HepG2 (cell line): ENCODE measurements around the gene TOX2. TPM values are rescaled to one million over a fixed set of nuclear protein-coding genes. Genes with fewer than 3 reads are reported as not detected.

ENCODE experiments used
- ATAC-seq: fragments of 200-7000 bp; cut with Tn5 transposase; 3 replicates; pipeline ENCODE4 v1.9.1; 2020; ENCODE audit warnings: mild to moderate bottlenecking, moderate library complexity
- BruUV-seq: library from RNA; stranded (reverse); fragments of 400-500 nt; replicated peaks from 2 replicates; lab custom pipeline; 2021; lab: Mats Ljungman, UMichigan
- CTCF ChIA-PET: fragments of 300-600 bp; formaldehyde crosslinking; extraction: SDS; loops from one replicate; lab custom pipeline; 2021; ENCODE audit warnings: low total read pairs, inconsistent platforms, low intra/inter-chr PET ratio; lab: Yijun Ruan, JAX
- POLR2A ChIA-PET: fragments of 350-600 bp; sonication (Branson Sonifier 250); formaldehyde crosslinking; loops from one replicate; lab custom pipeline; 2020; ENCODE audit warnings: antibody characterized with exemption, inconsistent platforms; lab: Yijun Ruan, JAX
- DNase-seq: peaks from one replicate; pipeline ENCODE4 v3.0.0-alpha.2; 2015; ENCODE audit warnings: low spot score
- FAIRE-seq: peaks from 3 replicates; lab custom pipeline; 2011; peaks lifted over from hg19 to GRCh38; lab: Jason Lieb, UNC
- H2AFZ ChIP-seq: one replicate; pipeline ENCODE4 v1.6.1; 2011; ENCODE audit warnings: low read length, inconsistent platforms
- H3K27ac ChIP-seq: fragments of 300-600 bp; 3 replicates; pipeline ENCODE4 v1.8.0; 2011; ENCODE audit warnings: mixed run types, mild to moderate bottlenecking, mixed read lengths, low read length, inconsistent platforms; ENCODE audit not compliant: insufficient read depth; ENCODE audit errors: extremely low read length
- H3K27me3 ChIP-seq, 2 experiments: fragments of 200-600 bp in 1 of 2; 2 replicates in 1 of 2; 3 replicates in 1 of 2; pipeline versions ENCODE4 v1.6.0 to v1.8.0; 2011; ENCODE audit warnings: low read length in 2 of 2, mild to moderate bottlenecking in 2 of 2, moderate library complexity in 2 of 2, inconsistent platforms in 1 of 2; ENCODE audit not compliant: insufficient read depth in 2 of 2, control insufficient read depth in 1 of 2
- H3K36me3 ChIP-seq, 2 experiments: fragments of 200-600 bp in 1 of 2; replicated peaks in 1 of 2; 2 replicates in 1 of 2; 3 replicates in 1 of 2; pipeline versions ENCODE4 v1.5.1 to v1.8.0; 2011; ENCODE audit warnings: low read length in 2 of 2, inconsistent platforms in 1 of 2; ENCODE audit not compliant: insufficient read depth in 2 of 2, control insufficient read depth in 1 of 2
- H3K4me1 ChIP-seq: 2 replicates; pipeline ENCODE4 v1.5.1; 2012; ENCODE audit warnings: low read length, inconsistent platforms; ENCODE audit not compliant: insufficient read depth
- H3K4me2 ChIP-seq: 2 replicates; pipeline ENCODE4 v1.6.0; 2011; ENCODE audit warnings: low read depth, low read length, inconsistent platforms
- H3K4me3 ChIP-seq, 3 experiments: fragments of 200-600 bp in 1 of 3; sonication (generic), shearing (Covaris generic) in 1 of 3; replicated peaks in 1 of 3; 2 replicates each; pipeline ENCODE4 v1.5.1; 2011 to 2016; ENCODE audit warnings: low read length in 3 of 3, inconsistent platforms in 2 of 3, low read depth in 2 of 3, mild to moderate bottlenecking in 2 of 3, control low read depth in 1 of 3, mixed read lengths in 1 of 3; ENCODE audit not compliant: insufficient read depth in 1 of 3
- H3K79me2 ChIP-seq: one replicate; pipeline ENCODE4 v1.6.1; 2011; ENCODE audit warnings: low read length, inconsistent platforms; ENCODE audit not compliant: insufficient read depth
- H3K9ac ChIP-seq: 2 replicates; pipeline ENCODE4 v1.6.0; 2011; ENCODE audit warnings: mild to moderate bottlenecking, low read depth, low read length, inconsistent platforms; ENCODE audit not compliant: insufficient read depth
- H3K9me3 ChIP-seq: 2 replicates; pipeline ENCODE4 v1.5.1; 2012; ENCODE audit warnings: mild to moderate bottlenecking, low read length
- H4K20me1 ChIP-seq: 2 replicates; pipeline ENCODE4 v1.6.0; 2011; ENCODE audit warnings: inconsistent platforms, mild to moderate bottlenecking, low read length, moderate library complexity; ENCODE audit not compliant: insufficient read depth
- EP300 ChIP-seq, 3 experiments: sonication (generic) in 1 of 3; formaldehyde crosslinking in 1 of 3; IDR thresholded peaks; 2 replicates each; pipeline versions ENCODE4 v1.5.1 to v1.6.1; 2011 to 2020; ENCODE audit warnings: low read depth in 2 of 3, low read length in 2 of 3, borderline replicate concordance in 1 of 3, improper control_type of control experiment in 1 of 3, mild to moderate bottlenecking in 1 of 3, missing genetic modification reagents in 1 of 3, moderate library complexity in 1 of 3
- FOXK2 ChIP-seq: fragments of 450-650 bp; IDR thresholded peaks from 2 replicates; pipeline ENCODE4 v1.6.1; 2016
- HDAC1 ChIP-seq: sonication (generic); formaldehyde crosslinking; IDR thresholded peaks from 2 replicates; pipeline ENCODE4 v1.5.1; 2020; ENCODE audit warnings: mild to moderate bottlenecking, missing genetic modification reagents
- HHEX ChIP-seq: IDR thresholded peaks from 2 replicates; pipeline ENCODE4 v1.6.1; 2016; ENCODE audit warnings: control low read depth
- KLF9 ChIP-seq: IDR thresholded peaks from 2 replicates; pipeline ENCODE4 v1.6.1; 2016; ENCODE audit warnings: low read depth
- MIER2 ChIP-seq: IDR thresholded peaks from 2 replicates; pipeline ENCODE4 v1.6.1; 2016; ENCODE audit warnings: missing biosample characterization, missing genetic modification reagents
- NFYC ChIP-seq: IDR thresholded peaks from 2 replicates; pipeline ENCODE4 v1.6.1; 2016; ENCODE audit warnings: missing genetic modification reagents, missing compliant biosample characterization
- SRSF4 ChIP-seq: fragments of 200-400 bp; formaldehyde crosslinking; IDR thresholded peaks from one replicate; pipeline ENCODE4 v1.6.1; 2018; ENCODE audit warnings: mild to moderate bottlenecking, low read depth, low read length, moderate library complexity; ENCODE audit not compliant: poor library complexity, severe bottlenecking
- THAP11 ChIP-seq: IDR thresholded peaks from 2 replicates; pipeline ENCODE4 v1.6.1; 2016; ENCODE audit warnings: missing biosample characterization, missing genetic modification reagents
- ZFP37 ChIP-seq: sonication (generic); formaldehyde crosslinking; IDR thresholded peaks from 2 replicates; pipeline ENCODE4 v1.4.0; 2020; ENCODE audit warnings: missing genetic modification reagents, borderline replicate concordance
- ZMYM2 ChIP-seq: sonication (generic); formaldehyde crosslinking; IDR thresholded peaks from 2 replicates; pipeline ENCODE4 v1.8.0; 2022; ENCODE audit warnings: mild to moderate bottlenecking, missing genetic modification reagents
- ZNF441 ChIP-seq: sonication (generic); formaldehyde crosslinking; IDR thresholded peaks from 2 replicates; pipeline ENCODE4 v1.7.0; 2021; ENCODE audit warnings: missing genetic modification reagents, borderline replicate concordance
- ZNF644 ChIP-seq: IDR thresholded peaks from 2 replicates; pipeline ENCODE4 v1.6.1; 2016; ENCODE audit warnings: low read depth
- ZNF674 ChIP-seq: sonication (generic); formaldehyde crosslinking; IDR thresholded peaks from 2 replicates; pipeline ENCODE4 v1.5.0; 2020; ENCODE audit warnings: low read depth, mild to moderate bottlenecking, missing genetic modification reagents
- WGBS: methylation state at CpG from one replicate; pipeline ENCODE4 v1.1.6; 2017; ENCODE audit warnings: low lambda C conversion rate; 5-methylcytosine and 5-hydroxymethylcytosine counted together
- in situ Hi-C: cut with HindIII; loops from 2 replicates; pipeline ENCODE4 v1.10.0; 2017; ENCODE audit warnings: low pct_unique_long_range_greater_than_20kb; ENCODE audit not compliant: extremely low pct_ligation_motif_present
- intact Hi-C: fragments of 100-400 bp; cut with micrococcal nuclease; formaldehyde crosslinking; loops from one replicate; pipeline ENCODE4 v1.10.0; 2022; ENCODE audit not compliant: unreplicated experiment
- polyA plus RNA-seq, 8 experiments: library from polyadenylated mRNA; depleted of rRNA in 3 of 8; stranded (reverse) in 7 of 8; unstranded in 1 of 8; fragments of >200 nt; fragmentation: Illumina TruSeq in 4 of 8; extraction: Trizol in 4 of 8; gene quantifications; 2 replicates each; pipeline versions ENCODE4 v1.2.1 to v1.2.3, GENCODE V29; 2011 to 2016; ENCODE audit warnings: low read depth in 4 of 8, missing spikeins in 1 of 8, mixed read lengths in 1 of 8; ENCODE audit not compliant: insufficient read depth in 1 of 8
- total RNA-seq, 5 experiments: library from RNA; depleted of rRNA; stranded (reverse); fragments of >200 nt; fragmentation: Illumina TruSeq; extraction: Trizol; gene quantifications; 2 replicates each; pipeline ENCODE4 v1.2.3, GENCODE V29; 2016; ENCODE audit warnings: low read depth in 1 of 5

Gene TOX2
- total and polyA plus RNA-seq, 2 of the 13 experiments (the other 11 are each of a cell fraction or from before 2014, with no cell fraction given), result not detected

DNA sequence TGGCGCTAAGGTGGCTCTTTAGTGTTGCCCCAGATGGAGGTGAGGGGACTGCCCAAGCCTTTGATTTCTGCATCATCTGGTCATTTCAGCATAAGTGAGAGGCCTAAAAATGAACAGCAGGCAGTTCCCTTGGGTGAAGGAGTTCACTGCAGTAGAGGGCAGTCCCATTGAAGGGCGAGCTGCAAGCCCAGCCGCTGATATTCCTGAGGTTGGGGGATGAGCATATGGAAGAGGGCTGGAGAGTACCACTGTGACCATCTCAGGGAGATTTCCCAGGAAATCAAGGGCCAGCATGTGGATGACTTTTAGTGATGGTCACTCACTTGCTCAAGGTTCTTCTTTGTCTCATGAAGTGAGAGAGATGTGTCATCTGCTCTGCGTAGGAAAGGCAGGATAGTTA is 9.3 kb downstream of the TOX2 start:
- no peak overlapping the region for H3K4me3 ChIP-seq
- no peak overlapping the region for H3K9ac ChIP-seq
- H3K4me1 ChIP-seq, result no peaks in the 10 kb centered on the region
- H3K9me3 ChIP-seq, result no peaks in the 10 kb centered on the region
- no peaks in the 10 kb centered on the region for H3K36me3 ChIP-seq
- no peaks in the 10 kb centered on the region for H3K79me2 ChIP-seq
- BruUV-seq, result no TSS peak
- intact Hi-C loops, result no loop called here
- H4K20me1 ChIP-seq, result no peaks in the 10 kb centered on the region
- in situ Hi-C loops, result no loop called here
- TF ChIP-seq ZNF441 (no peak), HDAC1 (no peak), THAP11 (CRISPR knock-in tag) (no peak), NFYC (CRISPR knock-in tag) (no peak), KLF9 (CRISPR knock-in tag) (no peak), MIER2 (no peak), ZFP37 (no peak), FOXK2 (no peak), EP300 (IDR thresholded peaks at IDR 0.05; ENCODE audit: low read depth in 2 of 2, low read length in 2 of 2) (no peak), EP300 (CRISPR knock-in tag; IDR thresholded peaks at IDR 0.05; ENCODE audit: borderline replicate concordance) (no peak), ZNF644 (CRISPR knock-in tag) (no peak), HHEX (CRISPR knock-in tag) (no peak), ZMYM2 (CRISPR knock-in tag) (no peak), ZNF674 (no peak), SRSF4 (no peak)
- no peak overlapping the region for H3K4me2 ChIP-seq
- POLR2A ChIA-PET, result no interaction called here
- WGBS, result 5% methylated on average over 4 of the region's 4 CpGs
- CTCF ChIA-PET, result no interaction called here
- no peak overlapping the region for H3K27ac ChIP-seq
- DNase-seq (no peak), ATAC-seq (no peak), FAIRE-seq (no peak)
- peaks cover 7 to 62% of the 10 kb centered on the region in 2 experiments; a peak in 4 of 5 replicates for H3K27me3 ChIP-seq
- no peak overlapping the region for H2AFZ ChIP-seq
